MM.1S (cell line): ENCODE data around the gene TEKT2.

Experiments used
- DNase-seq: peaks from one replicate; pipeline ENCODE4 v3.0.0-alpha.2; 2015
- H2AFZ ChIP-seq: fragments of 300-600 bp; sonication (generic); 2 replicates; pipeline ENCODE4 v1.6.0; 2016; ENCODE audit warnings: antibody characterized with exemption, low read length
- H3F3A ChIP-seq: fragments of 300-600 bp; sonication (generic); 2 replicates; pipeline ENCODE4 v1.6.1; 2016; ENCODE audit warnings: mild to moderate bottlenecking, antibody characterized with exemption, low read length, moderate library complexity, mixed read lengths; ENCODE audit not compliant: insufficient read depth
- H3K27ac ChIP-seq: fragments of 300-600 bp; sonication (generic); 2 replicates; pipeline ENCODE4 v1.5.1; 2016; ENCODE audit warnings: mild to moderate bottlenecking, low read length
- H3K27me3 ChIP-seq: fragments of 300-600 bp; sonication (generic); replicated peaks from 2 replicates; pipeline ENCODE4 v1.6.0; 2016; ENCODE audit warnings: low read length; ENCODE audit not compliant: insufficient read depth
- H3K36me3 ChIP-seq: fragments of 300-600 bp; sonication (generic); replicated peaks from 2 replicates; pipeline ENCODE4 v1.6.1; 2016; ENCODE audit warnings: mild to moderate bottlenecking, low read length, mixed read lengths; ENCODE audit not compliant: insufficient read depth
- H3K4me1 ChIP-seq: fragments of 300-600 bp; sonication (generic); 2 replicates; pipeline ENCODE4 v1.6.1; 2016; ENCODE audit warnings: low read length, mixed read lengths
- H3K4me2 ChIP-seq: fragments of 300-600 bp; sonication (generic); 2 replicates; pipeline ENCODE4 v1.6.0; 2016; ENCODE audit warnings: low read depth, low read length
- H3K4me3 ChIP-seq: fragments of 300-600 bp; sonication (generic); 2 replicates; pipeline ENCODE4 v1.5.1; 2016; ENCODE audit warnings: low read length, mixed read lengths
- H3K79me2 ChIP-seq: fragments of 300-600 bp; sonication (generic); 2 replicates; pipeline ENCODE4 v1.6.1; 2016; ENCODE audit warnings: mixed run types, low read length, mixed read lengths
- H3K9ac ChIP-seq: fragments of 300-600 bp; sonication (generic); 2 replicates; pipeline ENCODE4 v1.6.1; 2016; ENCODE audit warnings: low read length, mixed read lengths
- H3K9me2 ChIP-seq: fragments of 300-600 bp; sonication (generic); replicated peaks from 2 replicates; pipeline ENCODE4 v1.6.1; 2016; ENCODE audit warnings: mild to moderate bottlenecking, low read length, mixed read lengths; ENCODE audit not compliant: insufficient read depth
- H3K9me3 ChIP-seq: fragments of 300-600 bp; sonication (generic); replicated peaks from 2 replicates; pipeline ENCODE4 v1.6.1; 2016; ENCODE audit warnings: mild to moderate bottlenecking, low read length, mixed read lengths; ENCODE audit not compliant: insufficient read depth
- H4K20me1 ChIP-seq: fragments of 300-600 bp; sonication (generic); 2 replicates; pipeline ENCODE4 v1.6.1; 2016; ENCODE audit warnings: mild to moderate bottlenecking, low read length, moderate library complexity, mixed read lengths; ENCODE audit not compliant: insufficient read depth
- EZH2 ChIP-seq: fragments of 300-600 bp; sonication (generic); optimal IDR thresholded peaks from 2 replicates; pipeline ENCODE3; 2017; ENCODE audit warnings: low read depth, mild to moderate bottlenecking, antibody characterized with exemption, low read length, mixed read lengths
- EZH2phosphoT487 ChIP-seq: fragments of 300-600 bp; sonication (generic); IDR thresholded peaks from 2 replicates; pipeline ENCODE4 v1.6.1; 2018; ENCODE audit warnings: antibody characterized with exemption, low read length
- TF ChIP-seq, protein P1 (sequence below): fragments of 300-600 bp; sonication (generic); IDR thresholded peaks from 2 replicates; pipeline ENCODE4 v1.5.1; 2016; ENCODE audit warnings: antibody characterized with exemption, low read length, mixed read lengths

Gene TEKT2

DNA sequence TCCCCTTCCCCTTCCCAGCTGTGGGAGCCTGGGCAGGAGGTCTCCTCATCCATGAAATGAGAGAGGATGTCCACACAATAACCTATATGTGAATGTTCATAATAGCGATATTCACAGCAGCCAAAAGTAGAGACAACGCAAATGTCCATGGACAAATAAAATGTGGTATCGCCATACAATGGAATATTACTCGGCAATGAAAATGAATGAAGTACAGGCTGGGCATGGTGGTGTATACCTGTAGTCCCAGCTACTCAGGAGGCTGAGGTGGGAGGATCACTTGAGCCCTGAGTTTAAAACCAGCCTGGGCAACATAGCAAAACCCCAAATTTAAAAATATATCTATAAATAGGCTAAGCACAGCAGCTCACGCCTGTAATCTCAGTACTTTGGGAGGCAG, 17.7 kb downstream of the TEKT2 start:
- no peaks in the 10 kb centered on the region for H4K20me1 ChIP-seq
- H3K9me2 ChIP-seq, result no peaks in the 10 kb centered on the region
- DNase-seq, result no peak
- no peak overlapping the region for H3K9ac ChIP-seq
- no peak for TF ChIP-seq EZH2phosphoT487
- TF ChIP-seq, protein P1, sequence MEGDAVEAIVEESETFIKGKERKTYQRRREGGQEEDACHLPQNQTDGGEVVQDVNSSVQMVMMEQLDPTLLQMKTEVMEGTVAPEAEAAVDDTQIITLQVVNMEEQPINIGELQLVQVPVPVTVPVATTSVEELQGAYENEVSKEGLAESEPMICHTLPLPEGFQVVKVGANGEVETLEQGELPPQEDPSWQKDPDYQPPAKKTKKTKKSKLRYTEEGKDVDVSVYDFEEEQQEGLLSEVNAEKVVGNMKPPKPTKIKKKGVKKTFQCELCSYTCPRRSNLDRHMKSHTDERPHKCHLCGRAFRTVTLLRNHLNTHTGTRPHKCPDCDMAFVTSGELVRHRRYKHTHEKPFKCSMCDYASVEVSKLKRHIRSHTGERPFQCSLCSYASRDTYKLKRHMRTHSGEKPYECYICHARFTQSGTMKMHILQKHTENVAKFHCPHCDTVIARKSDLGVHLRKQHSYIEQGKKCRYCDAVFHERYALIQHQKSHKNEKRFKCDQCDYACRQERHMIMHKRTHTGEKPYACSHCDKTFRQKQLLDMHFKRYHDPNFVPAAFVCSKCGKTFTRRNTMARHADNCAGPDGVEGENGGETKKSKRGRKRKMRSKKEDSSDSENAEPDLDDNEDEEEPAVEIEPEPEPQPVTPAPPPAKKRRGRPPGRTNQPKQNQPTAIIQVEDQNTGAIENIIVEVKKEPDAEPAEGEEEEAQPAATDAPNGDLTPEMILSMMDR, result no peak
- TF ChIP-seq EZH2, result no peak
- H3K36me3 ChIP-seq, result no peaks in the 10 kb centered on the region
- no peaks in the 10 kb centered on the region for H3K27me3 ChIP-seq
- H3F3A ChIP-seq, result no peaks in the 10 kb centered on the region
- H3K4me1 ChIP-seq, result no peaks in the 10 kb centered on the region
- no peaks in the 10 kb centered on the region for H3K9me3 ChIP-seq
- no peak overlapping the region for H3K4me3 ChIP-seq
- H3K27ac ChIP-seq, result no peak overlapping the region
- H2AFZ ChIP-seq, result no peak overlapping the region
- H3K79me2 ChIP-seq, result no peaks in the 10 kb centered on the region
- no peak overlapping the region for H3K4me2 ChIP-seq

DNA sequence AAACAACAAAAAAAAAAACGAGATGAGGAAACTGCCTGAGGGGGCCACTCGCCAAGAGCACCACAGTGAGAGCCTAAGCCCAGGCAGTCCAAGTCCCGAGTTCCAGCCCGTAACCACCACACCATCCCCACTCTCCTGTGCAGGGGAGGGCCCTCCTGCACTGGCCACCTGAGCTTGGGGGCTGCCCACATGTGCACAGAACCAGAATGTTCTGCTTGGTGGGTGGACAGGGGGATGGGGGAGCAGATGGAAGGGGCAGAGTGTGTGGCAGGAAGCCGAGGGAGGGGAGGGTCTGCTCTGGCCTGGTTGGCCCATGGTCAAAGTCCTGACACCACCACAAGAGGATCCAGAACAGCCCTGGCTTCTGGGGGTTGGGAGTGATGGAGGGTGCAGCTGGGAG, 22.4 kb downstream of the TEKT2 start:
- Histone ChIP-seq H3K27ac (no peak overlapping the region), H3K4me2 (no peak overlapping the region), H3F3A (no peaks in the 10 kb centered on the region), H3K79me2 (no peaks in the 10 kb centered on the region), H3K9ac (no peak overlapping the region), H3K36me3 (no peaks in the 10 kb centered on the region), H4K20me1 (no peaks in the 10 kb centered on the region), H3K9me3 (no peaks in the 10 kb centered on the region), H3K27me3 (no peaks in the 10 kb centered on the region), H3K9me2 (no peaks in the 10 kb centered on the region), H2AFZ (no peak overlapping the region), H3K4me1 (no peaks in the 10 kb centered on the region), H3K4me3 (no peak overlapping the region)
- DNase-seq, result no peak
- no peak for TF ChIP-seq EZH2phosphoT487
- no peak for TF ChIP-seq EZH2
- TF ChIP-seq, protein P1, result no peak

DNA sequence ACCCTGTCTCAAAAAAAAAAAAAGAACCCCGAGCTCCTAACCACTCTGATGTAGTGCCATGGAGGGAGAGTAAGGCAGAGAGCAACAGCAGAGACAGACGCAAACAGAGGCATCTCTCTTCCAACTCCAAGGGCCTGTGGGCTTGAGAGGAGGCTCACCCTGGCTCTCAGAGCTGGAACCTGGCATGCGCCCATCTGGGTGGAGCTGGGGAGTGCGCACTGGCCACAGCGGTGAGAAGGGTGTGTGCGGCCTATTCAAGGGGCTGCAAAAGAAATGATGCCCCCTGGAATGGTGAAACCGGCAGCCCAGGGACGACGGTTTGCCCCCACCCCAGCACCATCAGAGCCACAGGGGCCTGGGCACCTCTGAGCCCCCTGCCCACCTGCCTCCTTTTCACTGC, 23.5 kb downstream of the TEKT2 start:
- TF ChIP-seq, protein P1, result no peak
- TF ChIP-seq EZH2 (no peak), EZH2phosphoT487 (no peak)
- no peaks in the 10 kb centered on the region for H3K36me3 ChIP-seq
- H3K27ac ChIP-seq, result no peak overlapping the region
- no peaks in the 10 kb centered on the region for H3K9me2 ChIP-seq
- H3K27me3 ChIP-seq, result no peaks in the 10 kb centered on the region
- H3K9ac ChIP-seq, result no peak overlapping the region
- H4K20me1 ChIP-seq, result no peaks in the 10 kb centered on the region
- H3K4me2 ChIP-seq, result no peak overlapping the region
- no peaks in the 10 kb centered on the region for H3F3A ChIP-seq
- H3K4me1 ChIP-seq, result no peaks in the 10 kb centered on the region
- H3K9me3 ChIP-seq, result no peaks in the 10 kb centered on the region
- no peak for DNase-seq
- no peaks in the 10 kb centered on the region for H3K79me2 ChIP-seq
- no peak overlapping the region for H2AFZ ChIP-seq
- H3K4me3 ChIP-seq, result no peak overlapping the region
